Measurements from ENCODE around the gene AQP12B.

- TF ChIP-seq POLR2AphosphoS5 (IDR thresholded peaks at IDR 0.05) = no peak
- no peak for TF ChIP-seq CTCF (IDR thresholded peaks at IDR 0.05)
These were observed 10.5 kb downstream of the AQP12B start for GRCh38 chr2:240672076-240672700.
